K562 (cell line): ENCODE data around the gene HSPA1L. TPM values are rescaled to one million over a fixed set of nuclear protein-coding genes. Genes with fewer than 3 reads are reported as not detected.

Experiments used
- ADNP ChIP-seq: fragments of 200-800 bp; sonication (Bioruptor generic); IDR thresholded peaks from 2 replicates; pipeline ENCODE4 v1.6.1; 2016; ENCODE audit warnings: missing genetic modification characterization, missing compliant biosample characterization
- CBX8 ChIP-seq: fragments of 200-600 bp; sonication (generic); IDR thresholded peaks from 2 replicates; pipeline ENCODE4 v1.6.1; 2012; ENCODE audit warnings: borderline replicate concordance, mixed run types, low read depth, mild to moderate bottlenecking, moderate library complexity, mixed read lengths, low read length, control low read depth, inconsistent platforms; ENCODE audit not compliant: poor library complexity, severe bottlenecking; ENCODE audit errors: extremely low read depth
- GATAD2A ChIP-seq: fragments of 450-650 bp; IDR thresholded peaks from 2 replicates; pipeline ENCODE4 v1.6.1; 2017
- LEF1 ChIP-seq: fragments of 450-650 bp; IDR thresholded peaks from 2 replicates; pipeline ENCODE4 v1.6.1; 2016; ENCODE audit warnings: mild to moderate bottlenecking
- NEUROD1 ChIP-seq: fragments of 150-350 bp; IDR thresholded peaks from 2 replicates; pipeline ENCODE4 v1.6.1; 2014; ENCODE audit warnings: borderline replicate concordance, low read length, low read depth; ENCODE audit not compliant: partially characterized antibody
- NFIX ChIP-seq: fragments of 250-450 bp; sonication (Bioruptor Pico); IDR thresholded peaks from 2 replicates; pipeline ENCODE4 v1.4.0; 2020; ENCODE audit warnings: low read depth, mild to moderate bottlenecking, moderate library complexity
- PTRF ChIP-seq: fragments of 450-650 bp; IDR thresholded peaks from 2 replicates; pipeline ENCODE4 v1.6.1; 2016; ENCODE audit warnings: mild to moderate bottlenecking, missing genetic modification characterization, missing compliant biosample characterization
- RBM15 ChIP-seq: fragments of 200-400 bp; formaldehyde crosslinking; IDR thresholded peaks from 2 replicates; pipeline ENCODE4 v1.6.1; 2018; ENCODE audit warnings: mild to moderate bottlenecking, low read length, moderate library complexity; ENCODE audit not compliant: insufficient read depth
- RBM25 ChIP-seq: fragments of 200-400 bp; formaldehyde crosslinking; IDR thresholded peaks from 2 replicates; pipeline ENCODE4 v1.6.1; 2018; ENCODE audit warnings: low read length, low read depth, moderate library complexity; ENCODE audit not compliant: severe bottlenecking
- SMAD1 ChIP-seq: fragments of 150-350 bp; IDR thresholded peaks from 2 replicates; pipeline ENCODE4 v1.6.1; 2014; ENCODE audit warnings: low read length, low read depth; ENCODE audit not compliant: partially characterized antibody
- SMAD4 ChIP-seq: fragments of 250-450 bp; sonication (Bioruptor Pico); conservative IDR thresholded peaks from 2 replicates; pipeline ENCODE4 v1.8.0; 2021; ENCODE audit warnings: inconsistent platforms, mild to moderate bottlenecking, moderate library complexity
- polyA plus RNA-seq, 8 experiments: library from polyadenylated mRNA; depleted of rRNA in 4 of 8; stranded (reverse) in 5 of 8; unstranded in 3 of 8; fragments of >200 nt; fragmentation: Nextera tagmentation in 2 of 8; fragmentation: Illumina TruSeq in 1 of 8; extraction: Ambion mirVana in 2 of 8; extraction: Trizol in 1 of 8; gene quantifications; 2 replicates each; pipeline versions ENCODE4 v1.2.1 to v1.2.3, GENCODE V29; 2011 to 2014; ENCODE audit warnings: inconsistent platforms in 1 of 8, missing spikeins in 1 of 8
- total RNA-seq, 7 experiments: library from RNA; depleted of rRNA in 6 of 7; stranded (reverse); fragments of >200 nt in 6 of 7; fragmentation: Illumina TruSeq in 2 of 7; extraction: Trizol in 2 of 7; gene quantifications; 2 replicates each; pipeline versions ENCODE4 v1.2.1 to v1.2.3, GENCODE V29; 2011 to 2021; ENCODE audit warnings: low replicate concordance in 1 of 7
- TF ChIP-seq, protein P1 (sequence below): fragments of 450-650 bp; IDR thresholded peaks from 2 replicates; pipeline ENCODE4 v1.7.1; 2018; ENCODE audit warnings: mild to moderate bottlenecking, low read depth; ENCODE audit not compliant: partially characterized antibody
- TF ChIP-seq, protein P2 (sequence below), 2 experiments: fragments of 450-650 bp; IDR thresholded peaks; 2 replicates each; pipeline ENCODE4 v1.6.1; 2016
- TF ChIP-seq, protein P3 (sequence below): sonication (generic); formaldehyde crosslinking; IDR thresholded peaks from 2 replicates; pipeline ENCODE4 v1.8.0; 2022; ENCODE audit warnings: missing genetic modification reagents, mild to moderate bottlenecking, moderate library complexity, borderline replicate concordance
- TF ChIP-seq, protein P4 (sequence below): fragments of 200-800 bp; sonication (Bioruptor generic); IDR thresholded peaks from 2 replicates; pipeline ENCODE4 v1.6.1; 2017; ENCODE audit warnings: missing genetic modification characterization, missing compliant biosample characterization
- TF ChIP-seq, protein P5 (sequence below): fragments of 250-450 bp; sonication (Bioruptor Pico); IDR thresholded peaks from 2 replicates; pipeline ENCODE4 v1.5.1; 2021; ENCODE audit warnings: mild to moderate bottlenecking
- TF ChIP-seq, protein P6 (sequence below): sonication (generic); formaldehyde crosslinking; IDR thresholded peaks from 2 replicates; pipeline ENCODE4 v1.5.0; 2020; ENCODE audit warnings: missing genetic modification reagents

The HSPA1L gene
- total and polyA plus RNA-seq, 9 of the 15 experiments (the other 6 are each of a cell fraction or from before 2014, with no cell fraction given), result 0.14 to 2.1 (median 1.3) TPM

DNA sequence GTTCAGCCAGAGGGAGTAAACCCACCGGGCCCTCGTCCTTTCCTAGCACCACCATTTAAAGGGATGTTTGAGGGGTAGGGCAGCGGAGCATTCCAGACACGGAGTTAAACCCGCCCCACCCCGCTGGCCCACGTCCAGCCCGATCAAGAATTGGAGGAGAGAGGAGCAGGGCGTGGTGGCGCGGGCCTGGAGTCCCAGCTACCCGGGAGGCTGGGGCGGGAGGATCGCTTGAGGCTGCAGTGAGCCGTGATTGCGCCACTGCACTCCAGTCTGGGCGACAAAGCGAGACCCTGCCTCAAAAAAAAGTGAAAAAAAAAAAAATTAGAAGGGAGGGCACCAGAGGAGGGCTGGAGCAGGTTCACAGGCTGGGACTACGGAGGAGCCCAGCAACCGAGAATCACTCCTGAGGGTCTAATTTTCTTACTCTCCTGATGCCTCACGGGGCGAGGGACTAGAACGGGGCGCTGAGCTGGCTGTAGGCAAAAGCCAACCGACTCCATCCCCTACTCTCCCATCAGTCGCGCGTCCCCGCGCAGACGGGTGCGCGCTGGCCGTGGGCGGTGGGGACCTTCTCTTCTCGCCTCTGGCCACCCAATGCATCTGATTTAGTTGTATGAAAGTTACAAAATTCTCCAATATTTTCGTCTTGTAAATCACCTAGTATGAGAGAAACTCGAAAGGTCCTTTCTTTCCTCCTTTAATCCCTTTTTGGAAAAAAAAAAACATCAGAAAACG, 6.4 kb upstream of the HSPA1L start (continued):
- TF ChIP-seq PTRF, result no peak
- TF ChIP-seq NFIX (CRISPR knock-in tag), result peak; percentile 31
- TF ChIP-seq, protein P1, sequence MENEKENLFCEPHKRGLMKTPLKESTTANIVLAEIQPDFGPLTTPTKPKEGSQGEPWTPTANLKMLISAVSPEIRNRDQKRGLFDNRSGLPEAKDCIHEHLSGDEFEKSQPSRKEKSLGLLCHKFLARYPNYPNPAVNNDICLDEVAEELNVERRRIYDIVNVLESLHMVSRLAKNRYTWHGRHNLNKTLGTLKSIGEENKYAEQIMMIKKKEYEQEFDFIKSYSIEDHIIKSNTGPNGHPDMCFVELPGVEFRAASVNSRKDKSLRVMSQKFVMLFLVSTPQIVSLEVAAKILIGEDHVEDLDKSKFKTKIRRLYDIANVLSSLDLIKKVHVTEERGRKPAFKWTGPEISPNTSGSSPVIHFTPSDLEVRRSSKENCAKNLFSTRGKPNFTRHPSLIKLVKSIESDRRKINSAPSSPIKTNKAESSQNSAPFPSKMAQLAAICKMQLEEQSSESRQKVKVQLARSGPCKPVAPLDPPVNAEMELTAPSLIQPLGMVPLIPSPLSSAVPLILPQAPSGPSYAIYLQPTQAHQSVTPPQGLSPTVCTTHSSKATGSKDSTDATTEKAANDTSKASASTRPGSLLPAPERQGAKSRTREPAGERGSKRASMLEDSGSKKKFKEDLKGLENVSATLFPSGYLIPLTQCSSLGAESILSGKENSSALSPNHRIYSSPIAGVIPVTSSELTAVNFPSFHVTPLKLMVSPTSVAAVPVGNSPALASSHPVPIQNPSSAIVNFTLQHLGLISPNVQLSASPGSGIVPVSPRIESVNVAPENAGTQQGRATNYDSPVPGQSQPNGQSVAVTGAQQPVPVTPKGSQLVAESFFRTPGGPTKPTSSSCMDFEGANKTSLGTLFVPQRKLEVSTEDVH, result no peak
- no peak for TF ChIP-seq GATAD2A
- TF ChIP-seq LEF1, result no peak
- no peak for TF ChIP-seq NEUROD1
- no peak for TF ChIP-seq ADNP
- peak; percentile 76 for TF ChIP-seq SMAD1
- TF ChIP-seq, protein P2, sequence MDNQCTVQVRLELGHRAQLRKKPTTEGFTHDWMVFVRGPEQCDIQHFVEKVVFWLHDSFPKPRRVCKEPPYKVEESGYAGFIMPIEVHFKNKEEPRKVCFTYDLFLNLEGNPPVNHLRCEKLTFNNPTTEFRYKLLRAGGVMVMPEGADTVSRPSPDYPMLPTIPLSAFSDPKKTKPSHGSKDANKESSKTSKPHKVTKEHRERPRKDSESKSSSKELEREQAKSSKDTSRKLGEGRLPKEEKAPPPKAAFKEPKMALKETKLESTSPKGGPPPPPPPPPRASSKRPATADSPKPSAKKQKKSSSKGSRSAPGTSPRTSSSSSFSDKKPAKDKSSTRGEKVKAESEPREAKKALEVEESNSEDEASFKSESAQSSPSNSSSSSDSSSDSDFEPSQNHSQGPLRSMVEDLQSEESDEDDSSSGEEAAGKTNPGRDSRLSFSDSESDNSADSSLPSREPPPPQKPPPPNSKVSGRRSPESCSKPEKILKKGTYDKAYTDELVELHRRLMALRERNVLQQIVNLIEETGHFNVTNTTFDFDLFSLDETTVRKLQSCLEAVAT (IDR thresholded peaks at IDR 0.05), result no peak
- no peak for TF ChIP-seq RBM15
- peak; percentile 85 for TF ChIP-seq SMAD4 (CRISPR knock-in tag)
- TF ChIP-seq, protein P3, sequence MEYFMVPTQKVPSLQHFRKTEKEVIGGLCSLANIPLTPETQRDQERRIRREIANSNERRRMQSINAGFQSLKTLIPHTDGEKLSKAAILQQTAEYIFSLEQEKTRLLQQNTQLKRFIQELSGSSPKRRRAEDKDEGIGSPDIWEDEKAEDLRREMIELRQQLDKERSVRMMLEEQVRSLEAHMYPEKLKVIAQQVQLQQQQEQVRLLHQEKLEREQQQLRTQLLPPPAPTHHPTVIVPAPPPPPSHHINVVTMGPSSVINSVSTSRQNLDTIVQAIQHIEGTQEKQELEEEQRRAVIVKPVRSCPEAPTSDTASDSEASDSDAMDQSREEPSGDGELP (CRISPR knock-in tag), result peak; percentile 59; the same call in 1 of the 2 replicates
- TF ChIP-seq, protein P4, sequence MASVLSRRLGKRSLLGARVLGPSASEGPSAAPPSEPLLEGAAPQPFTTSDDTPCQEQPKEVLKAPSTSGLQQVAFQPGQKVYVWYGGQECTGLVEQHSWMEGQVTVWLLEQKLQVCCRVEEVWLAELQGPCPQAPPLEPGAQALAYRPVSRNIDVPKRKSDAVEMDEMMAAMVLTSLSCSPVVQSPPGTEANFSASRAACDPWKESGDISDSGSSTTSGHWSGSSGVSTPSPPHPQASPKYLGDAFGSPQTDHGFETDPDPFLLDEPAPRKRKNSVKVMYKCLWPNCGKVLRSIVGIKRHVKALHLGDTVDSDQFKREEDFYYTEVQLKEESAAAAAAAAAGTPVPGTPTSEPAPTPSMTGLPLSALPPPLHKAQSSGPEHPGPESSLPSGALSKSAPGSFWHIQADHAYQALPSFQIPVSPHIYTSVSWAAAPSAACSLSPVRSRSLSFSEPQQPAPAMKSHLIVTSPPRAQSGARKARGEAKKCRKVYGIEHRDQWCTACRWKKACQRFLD (CRISPR knock-in tag), result no peak
- TF ChIP-seq RBM25, result no peak
- TF ChIP-seq, protein P5, sequence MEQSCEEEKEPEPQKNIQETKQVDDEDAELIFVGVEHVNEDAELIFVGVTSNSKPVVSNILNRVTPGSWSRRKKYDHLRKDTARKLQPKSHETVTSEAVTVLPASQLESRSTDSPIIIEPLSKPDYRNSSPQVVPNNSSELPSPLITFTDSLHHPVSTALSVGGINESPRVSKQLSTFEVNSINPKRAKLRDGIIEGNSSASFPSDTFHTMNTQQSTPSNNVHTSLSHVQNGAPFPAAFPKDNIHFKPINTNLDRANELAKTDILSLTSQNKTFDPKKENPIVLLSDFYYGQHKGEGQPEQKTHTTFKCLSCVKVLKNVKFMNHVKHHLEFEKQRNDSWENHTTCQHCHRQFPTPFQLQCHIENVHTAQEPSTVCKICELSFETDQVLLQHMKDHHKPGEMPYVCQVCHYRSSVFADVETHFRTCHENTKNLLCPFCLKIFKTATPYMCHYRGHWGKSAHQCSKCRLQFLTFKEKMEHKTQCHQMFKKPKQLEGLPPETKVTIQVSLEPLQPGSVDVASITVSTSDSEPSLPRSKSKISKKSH, result no peak
- TF ChIP-seq, protein P6, sequence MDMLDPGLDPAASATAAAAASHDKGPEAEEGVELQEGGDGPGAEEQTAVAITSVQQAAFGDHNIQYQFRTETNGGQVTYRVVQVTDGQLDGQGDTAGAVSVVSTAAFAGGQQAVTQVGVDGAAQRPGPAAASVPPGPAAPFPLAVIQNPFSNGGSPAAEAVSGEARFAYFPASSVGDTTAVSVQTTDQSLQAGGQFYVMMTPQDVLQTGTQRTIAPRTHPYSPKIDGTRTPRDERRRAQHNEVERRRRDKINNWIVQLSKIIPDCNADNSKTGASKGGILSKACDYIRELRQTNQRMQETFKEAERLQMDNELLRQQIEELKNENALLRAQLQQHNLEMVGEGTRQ (CRISPR knock-in tag), result no peak
- no peak for TF ChIP-seq CBX8
